DND-41 (cell line): ENCODE measurements around the gene WDR62.
A peak's percentile ranks its signal among the peaks of the same experiment; 100 is the strongest.

Experiments used
- ATAC-seq: fragments of 200-7000 bp; cut with Tn5 transposase; 3 replicates; pipeline ENCODE4 v1.9.1; 2021; ENCODE audit warnings: low read depth; ENCODE audit not compliant: insufficient read depth
- DNase-seq: peaks from one replicate; pipeline ENCODE4 v3.0.0-alpha.2; 2020
- H2AFZ ChIP-seq: 2 replicates; pipeline ENCODE4 v1.6.0; 2012; ENCODE audit warnings: low read depth, low read length
- H3K27ac ChIP-seq: 2 replicates; pipeline ENCODE4 v1.5.1; 2012; ENCODE audit warnings: low read length, inconsistent platforms
- H3K27me3 ChIP-seq: fragments of 200-600 bp; sonication (generic); 2 replicates; pipeline ENCODE4 v1.6.0; 2012; ENCODE audit warnings: low read length, mild to moderate bottlenecking, inconsistent platforms; ENCODE audit not compliant: insufficient read depth, poor library complexity
- H3K36me3 ChIP-seq: 2 replicates; pipeline ENCODE4 v1.5.1; 2012; ENCODE audit warnings: low read length, inconsistent platforms; ENCODE audit not compliant: insufficient read depth
- H3K4me1 ChIP-seq: 2 replicates; pipeline ENCODE4 v1.5.1; 2012; ENCODE audit warnings: mild to moderate bottlenecking, low read length; ENCODE audit not compliant: insufficient read depth
- H3K4me2 ChIP-seq: 2 replicates; pipeline ENCODE4 v1.6.0; 2012; ENCODE audit warnings: mild to moderate bottlenecking, moderate library complexity, low read length, inconsistent platforms; ENCODE audit not compliant: insufficient read depth
- H3K4me3 ChIP-seq, 2 experiments: fragments of 200-600 bp in 1 of 2; shearing (Covaris generic) in 1 of 2; 2 replicates each; pipeline ENCODE4 v1.5.1; 2012 to 2016; ENCODE audit warnings: inconsistent platforms in 2 of 2, low read length in 2 of 2, mild to moderate bottlenecking in 2 of 2, low read depth in 1 of 2, moderate library complexity in 1 of 2
- H3K79me2 ChIP-seq: 2 replicates; pipeline ENCODE4 v1.6.0; 2012; ENCODE audit warnings: low read length, inconsistent platforms; ENCODE audit not compliant: insufficient read depth
- H3K9ac ChIP-seq: 2 replicates; pipeline ENCODE4 v1.6.0; 2012; ENCODE audit warnings: low read depth, mild to moderate bottlenecking, inconsistent platforms, low read length, moderate library complexity
- H3K9me3 ChIP-seq: 2 replicates; pipeline ENCODE4 v1.5.1; 2012; ENCODE audit warnings: low read length, moderate library complexity, mild to moderate bottlenecking, inconsistent platforms; ENCODE audit not compliant: insufficient read depth, severe bottlenecking
- H4K20me1 ChIP-seq: 2 replicates; pipeline ENCODE4 v1.6.0; 2012; ENCODE audit warnings: low read length; ENCODE audit not compliant: insufficient read depth
- EZH2 ChIP-seq: IDR thresholded peaks from 3 replicates; pipeline ENCODE4 v1.6.1; 2012; ENCODE audit warnings: borderline replicate concordance, low read depth, mild to moderate bottlenecking, moderate library complexity, low read length, inconsistent platforms; ENCODE audit not compliant: severe bottlenecking
- TF ChIP-seq, protein P1 (sequence below): IDR thresholded peaks from 2 replicates; pipeline ENCODE4 v1.5.1; 2012; ENCODE audit warnings: borderline replicate concordance, low read length, moderate library complexity, mild to moderate bottlenecking; ENCODE audit not compliant: poor library complexity, severe bottlenecking; ENCODE audit errors: extremely low read depth

The WDR62 gene

GRCh38 chr19:36114721-36115452, 60.2 kb downstream of the WDR62 start, which contains the start of gene POLR2I:
Gene POLR2I (minus strand): TSS chr19:36114875. CDS start chr19:36114856, 19 bp downstream.
- TF ChIP-seq, protein P1, sequence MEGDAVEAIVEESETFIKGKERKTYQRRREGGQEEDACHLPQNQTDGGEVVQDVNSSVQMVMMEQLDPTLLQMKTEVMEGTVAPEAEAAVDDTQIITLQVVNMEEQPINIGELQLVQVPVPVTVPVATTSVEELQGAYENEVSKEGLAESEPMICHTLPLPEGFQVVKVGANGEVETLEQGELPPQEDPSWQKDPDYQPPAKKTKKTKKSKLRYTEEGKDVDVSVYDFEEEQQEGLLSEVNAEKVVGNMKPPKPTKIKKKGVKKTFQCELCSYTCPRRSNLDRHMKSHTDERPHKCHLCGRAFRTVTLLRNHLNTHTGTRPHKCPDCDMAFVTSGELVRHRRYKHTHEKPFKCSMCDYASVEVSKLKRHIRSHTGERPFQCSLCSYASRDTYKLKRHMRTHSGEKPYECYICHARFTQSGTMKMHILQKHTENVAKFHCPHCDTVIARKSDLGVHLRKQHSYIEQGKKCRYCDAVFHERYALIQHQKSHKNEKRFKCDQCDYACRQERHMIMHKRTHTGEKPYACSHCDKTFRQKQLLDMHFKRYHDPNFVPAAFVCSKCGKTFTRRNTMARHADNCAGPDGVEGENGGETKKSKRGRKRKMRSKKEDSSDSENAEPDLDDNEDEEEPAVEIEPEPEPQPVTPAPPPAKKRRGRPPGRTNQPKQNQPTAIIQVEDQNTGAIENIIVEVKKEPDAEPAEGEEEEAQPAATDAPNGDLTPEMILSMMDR = no peak
- TF ChIP-seq EZH2 = no peak
- DNase-seq = peak; percentile 100
- H3K27me3 ChIP-seq = no peaks in the 10 kb centered on the region
- peaks cover 56% of the 10 kb centered on the region for H3K36me3 ChIP-seq
- peaks cover 38% of the 10 kb centered on the region for H3K4me1 ChIP-seq
- peak within 1 kb of the TSS; percentile 55 to 68; a peak in 3 of 4 replicates for H3K4me3 ChIP-seq
- peak within 1 kb of the TSS; percentile 96 for H3K4me2 ChIP-seq
- H3K79me2 ChIP-seq = peaks cover 44% of the 10 kb centered on the region
- H2AFZ ChIP-seq = peak within 1 kb of the TSS; percentile 80
- H4K20me1 ChIP-seq = peaks cover 14% of the 10 kb centered on the region
- ATAC-seq = peak; percentile 94
- H3K9me3 ChIP-seq = no peaks in the 10 kb centered on the region
- H3K9ac ChIP-seq = peak within 1 kb of the TSS; percentile 72
- peak within 1 kb of the TSS; percentile 79 for H3K27ac ChIP-seq

DNA sequence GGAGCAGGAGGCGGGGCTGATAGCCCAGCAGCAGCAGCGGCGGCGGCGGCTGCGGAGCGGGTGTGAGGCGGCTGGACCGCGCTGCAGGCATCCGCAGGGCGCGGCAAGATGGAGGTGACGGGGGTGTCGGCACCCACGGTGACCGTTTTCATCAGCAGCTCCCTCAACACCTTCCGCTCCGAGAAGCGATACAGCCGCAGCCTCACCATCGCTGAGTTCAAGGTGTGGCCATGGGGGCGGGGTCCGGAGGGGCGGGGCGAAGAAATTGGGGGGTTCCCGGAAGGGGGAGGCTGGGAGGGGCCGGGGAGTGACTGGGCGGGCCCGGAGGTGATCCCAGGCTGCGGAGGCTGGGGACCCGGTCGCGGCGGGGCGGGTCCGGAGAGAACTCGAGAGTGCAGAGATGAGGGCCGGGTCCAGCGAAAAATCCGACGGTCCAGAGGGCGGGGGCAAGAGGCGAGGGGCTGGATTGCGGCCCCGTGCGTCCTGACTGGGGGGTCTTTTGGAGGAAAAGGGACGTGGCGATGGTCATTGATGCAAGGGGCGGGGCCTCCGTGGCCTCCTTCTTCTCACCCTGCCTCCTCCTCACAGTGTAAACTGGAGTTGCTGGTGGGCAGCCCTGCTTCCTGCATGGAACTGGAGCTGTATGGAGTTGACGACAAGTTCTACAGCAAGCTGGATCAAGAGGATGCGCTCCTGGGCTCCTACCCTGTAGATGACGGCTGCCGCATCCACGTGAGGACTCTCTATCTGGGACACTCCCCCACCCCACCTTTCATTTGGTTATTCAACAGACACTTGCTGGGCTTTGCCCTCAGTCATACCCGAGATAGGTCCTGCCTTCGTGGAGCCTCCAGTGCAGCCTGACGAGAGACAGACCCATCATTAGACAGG, 61.0 kb downstream of the WDR62 start, which contains the start of gene TBCB:
Gene TBCB (plus strand): TSS at position 16 of the 891 bp plus-strand sequence. CDS start 93 bp downstream, at position 109.
- peak within 1 kb of the TSS; percentile 55 to 68; a peak in 3 of 4 replicates for H3K4me3 ChIP-seq
- H3K36me3 ChIP-seq = peaks cover 64% of the 10 kb centered on the region
- no peaks in the 10 kb centered on the region for H3K9me3 ChIP-seq
- peaks cover 38% of the 10 kb centered on the region for H3K4me1 ChIP-seq
- peaks cover 50% of the 10 kb centered on the region for H3K79me2 ChIP-seq
- no peak for TF ChIP-seq EZH2
- TF ChIP-seq, protein P1 = no peak
- H3K27me3 ChIP-seq = no peaks in the 10 kb centered on the region
- H3K4me2 ChIP-seq = peak within 1 kb of the TSS; percentile 96
- peaks cover 19% of the 10 kb centered on the region for H4K20me1 ChIP-seq
- no peak for DNase-seq
- peak within 1 kb of the TSS; percentile 80 for H2AFZ ChIP-seq
- peak; percentile 40 for ATAC-seq
- peak within 1 kb of the TSS; percentile 72 for H3K9ac ChIP-seq
- H3K27ac ChIP-seq = peak within 1 kb of the TSS; percentile 79

GRCh38 chr19:36116344-36116637, 61.6 kb downstream of the WDR62 start:
- Histone ChIP-seq H3K79me2 (peaks cover 50% of the 10 kb centered on the region), H3K4me2 (peak overlapping the region; percentile 96), H3K36me3 (peaks cover 69% of the 10 kb centered on the region), H3K4me3 (peak overlapping the region; percentile 47 to 68; a peak in 3 of 4 replicates), H3K9ac (peak overlapping the region; percentile 72), H4K20me1 (peaks cover 19% of the 10 kb centered on the region), H3K27me3 (no peaks in the 10 kb centered on the region), H2AFZ (no peak overlapping the region), H3K4me1 (peaks cover 38% of the 10 kb centered on the region), H3K27ac (peak overlapping the region; percentile 70), H3K9me3 (no peaks in the 10 kb centered on the region)
- DNase-seq (no peak), ATAC-seq (no peak)
- TF ChIP-seq, protein P1 = no peak
- no peak for TF ChIP-seq EZH2
